Endothelial cell of umbilical vein (primary cell): ENCODE data around the gene SLC6A18. TPM values are rescaled to one million over a fixed set of nuclear protein-coding genes. Genes with fewer than 3 reads are reported as not detected.

ENCODE experiments used
- BruUV-seq: library from RNA; stranded (reverse); fragments of 400-500 nt; replicated peaks from 2 replicates; lab custom pipeline; 2021; lab: Mats Ljungman, UMichigan
- CTCF ChIA-PET: fragments of 300-600, 350-600 bp; sonication (Branson Sonifier 250); formaldehyde crosslinking; loops from one replicate; lab custom pipeline; 2021; ENCODE audit warnings: antibody characterized with exemption, inconsistent platforms; lab: Charles Lee
- POLR2A ChIA-PET: fragments of 300-600, 350-600 bp; sonication (Branson Sonifier 250); formaldehyde crosslinking; loops from one replicate; lab custom pipeline; 2021; ENCODE audit warnings: antibody characterized with exemption, inconsistent platforms; lab: Charles Lee
- DNase-seq: peaks from one replicate; pipeline ENCODE4 v3.0.0-alpha.2; 2011; ENCODE audit warnings: low read depth, low spot score
- FAIRE-seq: peaks from 2 replicates; lab custom pipeline; 2011; peaks lifted over from hg19 to GRCh38; lab: Jason Lieb, UNC
- H2AFZ ChIP-seq: 2 replicates; pipeline ENCODE4 v1.6.0; 2012; ENCODE audit warnings: low read depth, low read length, control low read depth, inconsistent platforms
- H3K27ac ChIP-seq: 2 replicates; pipeline ENCODE4 v1.5.1; 2011; ENCODE audit warnings: low read depth, mild to moderate bottlenecking, control low read depth, low read length, moderate library complexity; ENCODE audit not compliant: insufficient read depth
- H3K27me3 ChIP-seq, 2 experiments: 2 replicates each; pipeline versions ENCODE4 v1.6.0 to v1.6.1; 2011; ENCODE audit warnings: low read length in 2 of 2, mixed read lengths in 1 of 2; ENCODE audit not compliant: control insufficient read depth in 2 of 2, insufficient read depth in 2 of 2
- H3K36me3 ChIP-seq, 2 experiments: 2 replicates in 1 of 2; 3 replicates in 1 of 2; pipeline ENCODE4 v1.5.1; 2011; ENCODE audit warnings: low read length in 2 of 2, mild to moderate bottlenecking in 1 of 2, moderate library complexity in 1 of 2; ENCODE audit not compliant: control insufficient read depth in 2 of 2, insufficient read depth in 2 of 2; ENCODE audit errors: extremely low read depth in 1 of 2
- H3K4me1 ChIP-seq: 3 replicates; pipeline ENCODE4 v1.5.1; 2011; ENCODE audit warnings: mild to moderate bottlenecking, low read length; ENCODE audit not compliant: control insufficient read depth, insufficient read depth; ENCODE audit errors: extremely low read depth
- H3K4me2 ChIP-seq: 2 replicates; pipeline ENCODE4 v1.6.1; 2011; ENCODE audit warnings: low read length, control low read depth, mixed read lengths; ENCODE audit not compliant: insufficient read depth
- H3K4me3 ChIP-seq, 3 experiments: fragments of 200-600 bp in 1 of 3; sonication (generic), shearing (Covaris generic) in 1 of 3; replicated peaks in 1 of 3; 2 replicates each; pipeline ENCODE4 v1.5.1; 2011 to 2016; ENCODE audit warnings: control low read depth in 3 of 3, low read length in 3 of 3, mild to moderate bottlenecking in 2 of 3, inconsistent platforms in 1 of 3, low read depth in 1 of 3, moderate library complexity in 1 of 3; ENCODE audit not compliant: insufficient read depth in 1 of 3
- H3K79me2 ChIP-seq: 2 replicates; pipeline ENCODE4 v1.6.0; 2012; ENCODE audit warnings: low read length, inconsistent platforms; ENCODE audit not compliant: control insufficient read depth, insufficient read depth
- H3K9ac ChIP-seq: replicated peaks from 2 replicates; pipeline ENCODE3; 2011; ENCODE audit warnings: low read length, control low read depth; ENCODE audit not compliant: insufficient read depth; ENCODE audit errors: extremely low read depth
- H3K9me1 ChIP-seq: replicated peaks from 3 replicates; pipeline ENCODE4 v1.6.0; 2011; ENCODE audit warnings: mild to moderate bottlenecking, low read length; ENCODE audit not compliant: control insufficient read depth, insufficient read depth; ENCODE audit errors: extremely low read depth
- H3K9me3 ChIP-seq: replicated peaks from 2 replicates; pipeline ENCODE4 v1.5.1; 2012; ENCODE audit warnings: low read length, inconsistent platforms; ENCODE audit not compliant: control insufficient read depth, insufficient read depth
- H4K20me1 ChIP-seq: replicated peaks from 2 replicates; pipeline ENCODE3; 2011; ENCODE audit warnings: mild to moderate bottlenecking, low read length; ENCODE audit not compliant: control insufficient read depth, insufficient read depth; ENCODE audit errors: extremely low read depth
- CTCF ChIP-seq, 2 donors: IDR thresholded peaks; 1 replicate in 1 of 2; 2 replicates in 1 of 2; pipeline ENCODE4 v1.5.1; 2011; ENCODE audit warnings: low read length in 2 of 2, mild to moderate bottlenecking in 2 of 2, moderate library complexity in 2 of 2, control low read depth in 1 of 2, inconsistent platforms in 1 of 2, low read depth in 1 of 2; ENCODE audit not compliant: insufficient read depth in 1 of 2; ENCODE audit errors: extremely low read depth in 1 of 2
- EZH2 ChIP-seq: IDR thresholded peaks from 2 replicates; pipeline ENCODE4 v1.6.1; 2012; ENCODE audit warnings: borderline replicate concordance, low read depth, mild to moderate bottlenecking, moderate library complexity, low read length, inconsistent platforms; ENCODE audit not compliant: severe bottlenecking
- FOS ChIP-seq: IDR thresholded peaks from 2 replicates; pipeline ENCODE4 v1.6.1; 2011; ENCODE audit warnings: mild to moderate bottlenecking, low read length, moderate library complexity, borderline replicate concordance; ENCODE audit not compliant: insufficient read depth
- GATA2 ChIP-seq: IDR thresholded peaks from 2 replicates; pipeline ENCODE4 v1.7.0; 2011; ENCODE audit warnings: low read depth, mild to moderate bottlenecking, moderate library complexity, mixed read lengths, low read length; ENCODE audit not compliant: insufficient read length, insufficient read depth
- JUN ChIP-seq: IDR thresholded peaks from 2 replicates; pipeline ENCODE4 v1.6.1; 2011; ENCODE audit warnings: borderline replicate concordance, low read depth; ENCODE audit not compliant: insufficient read length, insufficient read depth
- MAX ChIP-seq: IDR thresholded peaks from 2 replicates; pipeline ENCODE4 v1.6.1; 2011; ENCODE audit not compliant: insufficient read depth, insufficient read length
- MYC ChIP-seq: IDR thresholded peaks from one replicate; pipeline ENCODE4 v1.6.1; 2011; ENCODE audit warnings: mild to moderate bottlenecking, low read depth, low read length
- POLR2A ChIP-seq: IDR thresholded peaks from 2 replicates; pipeline ENCODE4 v1.6.1; 2012; ENCODE audit warnings: low read depth, mild to moderate bottlenecking, control low read depth, low read length
- POLR2AphosphoS5 ChIP-seq: IDR thresholded peaks from 2 replicates; pipeline ENCODE4 v1.6.1; 2012; ENCODE audit warnings: low read depth, mild to moderate bottlenecking, control low read depth, low read length, moderate library complexity; ENCODE audit not compliant: insufficient read depth
- dilution Hi-C: fragments of 300-500 bp; cut with MboI; formaldehyde crosslinking; loops from one replicate; pipeline ENCODE4 v1.15.0; 2019; ENCODE audit warnings: low sequenced_read_pairs; ENCODE audit not compliant: extremely low pct_ligation_motif_present
- intact Hi-C: fragments of 100-400 bp; cut with micrococcal nuclease; formaldehyde crosslinking; loops from one replicate; pipeline ENCODE4 v1.10.0; 2022
- polyA plus RNA-seq, 4 experiments: library from polyadenylated mRNA; depleted of rRNA in 3 of 4; stranded (reverse) in 3 of 4; unstranded in 1 of 4; fragments of >200 nt; gene quantifications; 2 replicates each; pipeline versions ENCODE4 v1.2.1 to v1.2.3, GENCODE V29; 2011 to 2012; ENCODE audit warnings: missing spikeins in 1 of 4
- total RNA-seq: library from RNA; stranded (reverse); gene quantifications from 2 replicates; pipeline ENCODE4 v1.2.3, GENCODE V29; 2021

The SLC6A18 gene
- total and polyA plus RNA-seq, 2 donors (not counting 3 experiments of a cell fraction or from before 2014, with no cell fraction given) = not detected

- CTCF ChIA-PET = no interaction called here
- Histone ChIP-seq H3K79me2 (no peaks in the 10 kb centered on the region), H3K27ac (no peak overlapping the region), H2AFZ (no peak overlapping the region), H4K20me1 (no peaks in the 10 kb centered on the region), H3K9ac (no peak overlapping the region), H3K27me3 (no peaks in the 10 kb centered on the region), H3K4me3 (no peak overlapping the region), H3K9me1 (no peaks in the 10 kb centered on the region), H3K36me3 (no peaks in the 10 kb centered on the region), H3K4me2 (no peak overlapping the region), H3K9me3 (no peaks in the 10 kb centered on the region), H3K4me1 (no peaks in the 10 kb centered on the region)
- dilution Hi-C loops (no loop called here), intact Hi-C loops (no loop called here)
- POLR2A ChIA-PET = no interaction called here
- TF ChIP-seq POLR2AphosphoS5 (no peak), CTCF (IDR thresholded peaks at IDR 0.05; ENCODE audit: extremely low read depth in 1 of 2, insufficient read depth in 1 of 2, low read depth in 1 of 2, low read length in 2 of 2) (no peak), FOS (no peak), JUN (no peak), MAX (no peak), MYC (no peak), EZH2 (no peak), GATA2 (no peak), POLR2A (no peak)
- DNase-seq (no peak), FAIRE-seq (no peak)
- BruUV-seq = no TSS peak
Measured at GRCh38 chr5:1265026-1265425, 39.8 kb downstream of the SLC6A18 start.
